ENCODE measurements around the gene DSG4. TPM values are rescaled to one million over a fixed set of nuclear protein-coding genes. Genes with fewer than 3 reads are reported as not detected.

Gene DSG4
- total and polyA plus RNA-seq, 3 donors from 2014 or later: 0.08 to 0.83 (median 0.31) TPM

- WGBS, 2 donors: 82 to 96% methylated on average over 3 of the region's 3 CpGs
- no peak for DNase-seq
These were observed 77.6 kb downstream of the DSG4 start for GRCh38 chr18:31454066-31454708.

More at GRCh38 chr18:31454066-31454708, 77.6 kb downstream of the DSG4 start:
- no peaks in the 10 kb centered on the region for H3K4me1 ChIP-seq
- H3K4me3 ChIP-seq: no peak overlapping the region
- no peak overlapping the region for H3K27ac ChIP-seq
- H3K9me3 ChIP-seq: no peaks in the 10 kb centered on the region
- no peak for TF ChIP-seq CTCF (IDR thresholded peaks at IDR 0.05)
- TF ChIP-seq POLR2A (IDR thresholded peaks at IDR 0.05): no peak
- intact Hi-C loops (cut with DNase I; ENCODE audit: low total_unique reads): no loop called here
- no peaks in the 10 kb centered on the region for H3K36me3 ChIP-seq (ENCODE audit: low read depth, missing control alignments)
- H3K27me3 ChIP-seq: no peaks in the 10 kb centered on the region

Small RNA genes within 50 kb of the gene (small RNA-seq; reads per million reads assigned to genes)
- 0 reads per million in 2 donors for gene RF00019
- gene RNU6-167P: 0 reads per million in 2 donors

Other genes starting within 250 kb of the DSG4 start
- under 1 TPM in 1 of 2 donors, not detected in 1; 0.12 TPM for gene DSC1, start 213.9 kb upstream of the DSG4 start, total RNA-seq
- gene DSC1, start 213.9 kb upstream of the DSG4 start, polyA plus RNA-seq (ENCODE audit: insufficient read depth, low read depth, low replicate concordance): 0.07 TPM
- gene DSG1, start 58.6 kb upstream of the DSG4 start, total RNA-seq: 1 to 10 TPM; 2.8 to 3.8 TPM
- gene DSG1, start 58.6 kb upstream of the DSG4 start, polyA plus RNA-seq (ENCODE audit: insufficient read depth, low read depth, low replicate concordance): 5.4 TPM
- gene DSG3, start 71.0 kb downstream of the DSG4 start, total RNA-seq: under 1 TPM; 0.16 to 0.19 TPM
- 0.16 TPM for gene DSG3, start 71.0 kb downstream of the DSG4 start, polyA plus RNA-seq (ENCODE audit: insufficient read depth, low read depth, low replicate concordance)
- gene DSG2, start 121.4 kb downstream of the DSG4 start, total RNA-seq: 1 to 10 TPM; 5.9 to 7.0 TPM
- 8.6 TPM for gene DSG2, start 121.4 kb downstream of the DSG4 start, polyA plus RNA-seq (ENCODE audit: insufficient read depth, low read depth, low replicate concordance)
- gene TTR, start 215.1 kb downstream of the DSG4 start, total RNA-seq: 1 to 10 TPM in 1 of 2 donors, under 1 TPM in 1; 0.63 to 1.1 TPM
- 2.8 TPM for gene TTR, start 215.1 kb downstream of the DSG4 start, polyA plus RNA-seq (ENCODE audit: insufficient read depth, low read depth, low replicate concordance)

All from testis (tissue), 3 donors.